H1 (cell line): Measurements from ENCODE around the gene REG4. TPM values are rescaled to one million over a fixed set of nuclear protein-coding genes. Genes with fewer than 3 reads are reported as not detected.

Experiments used
- CTCF ChIA-PET: fragments of 300-600 bp; sonication (Branson Sonifier 250); formaldehyde crosslinking; loops from one replicate; lab custom pipeline; 2021; ENCODE audit not compliant: partially characterized antibody; lab: Charles Lee
- POLR2A ChIA-PET: fragments of 300-600 bp; sonication (Branson Sonifier 250); formaldehyde crosslinking; loops from one replicate; lab custom pipeline; 2021; ENCODE audit warnings: inconsistent platforms; ENCODE audit not compliant: partially characterized antibody; lab: Charles Lee
- DNase-seq, 2 experiments: peaks; one replicate each; pipeline versions ENCODE4 v3.0.0 to v3.0.0-alpha.2; 2010 to 2022; ENCODE audit warnings: low spot score in 2 of 2, low read depth in 1 of 2, mixed read lengths in 1 of 2
- FAIRE-seq: peaks from 2 replicates; lab custom pipeline; 2011; peaks lifted over from hg19 to GRCh38; lab: Jason Lieb, UNC
- H2AFZ ChIP-seq: 2 replicates; pipeline ENCODE4 v1.8.1; 2012; ENCODE audit warnings: low read length, inconsistent platforms
- H2AK5ac ChIP-seq: 2 replicates; pipeline ENCODE4 v1.6.1; 2013; ENCODE audit warnings: low read depth, low read length
- H2BK120ac ChIP-seq: replicated peaks from 2 replicates; pipeline ENCODE3; 2013; ENCODE audit warnings: low read depth, low read length, inconsistent platforms
- H2BK12ac ChIP-seq: 2 replicates; pipeline ENCODE4 v1.6.1; 2013; ENCODE audit warnings: low read depth, low read length
- H2BK15ac ChIP-seq: 2 replicates; pipeline ENCODE4 v1.6.1; 2013; ENCODE audit warnings: low read length
- H2BK20ac ChIP-seq: 2 replicates; pipeline ENCODE4 v1.6.1; 2013; ENCODE audit warnings: low read length
- H2BK5ac ChIP-seq: 2 replicates; pipeline ENCODE4 v1.6.1; 2013; ENCODE audit warnings: low read depth, low read length
- H3K14ac ChIP-seq: 2 replicates; pipeline ENCODE4 v1.6.1; 2013; ENCODE audit warnings: inconsistent platforms; ENCODE audit not compliant: insufficient read length
- H3K18ac ChIP-seq: 2 replicates; pipeline ENCODE4 v1.6.1; 2013; ENCODE audit warnings: low read length; ENCODE audit errors: extremely low read depth
- H3K23ac ChIP-seq: 2 replicates; pipeline ENCODE4 v1.6.1; 2013; ENCODE audit warnings: inconsistent platforms; ENCODE audit not compliant: insufficient read length
- H3K23me2 ChIP-seq: 2 replicates; pipeline ENCODE4 v1.6.1; 2013; ENCODE audit warnings: low read depth, low read length
- H3K27ac ChIP-seq: 2 replicates; pipeline ENCODE4 v1.6.1; 2011; ENCODE audit warnings: low read depth, low read length, inconsistent platforms
- H3K27me3 ChIP-seq, 4 experiments: replicated peaks in 1 of 4; 1 replicate in 1 of 4; 2 replicates in 3 of 4; pipeline versions ENCODE4 v1.6.1 to v1.8.1; 2011 to 2013; ENCODE audit warnings: low read length in 3 of 4, mild to moderate bottlenecking in 3 of 4, inconsistent platforms in 2 of 4, mixed read lengths in 2 of 4, moderate library complexity in 1 of 4; ENCODE audit not compliant: control insufficient read depth in 3 of 4, insufficient read depth in 3 of 4; ENCODE audit errors: extremely low read depth in 1 of 4
- H3K36me3 ChIP-seq, 4 experiments: 2 replicates each; pipeline versions ENCODE4 v1.6.1 to v1.8.1; 2011 to 2013; ENCODE audit warnings: mild to moderate bottlenecking in 4 of 4, low read length in 3 of 4, moderate library complexity in 2 of 4, control low read depth in 1 of 4, inconsistent platforms in 1 of 4; ENCODE audit not compliant: insufficient read depth in 4 of 4, control insufficient read depth in 2 of 4
- H3K4ac ChIP-seq: replicated peaks from 2 replicates; pipeline ENCODE3; 2013; ENCODE audit warnings: low read length, low read depth, mixed read lengths, inconsistent platforms; ENCODE audit not compliant: insufficient read length
- H3K4me1 ChIP-seq, 4 experiments: replicated peaks in 1 of 4; 1 replicate in 1 of 4; 2 replicates in 3 of 4; pipeline versions ENCODE4 v1.6.1 to v1.8.1; 2011 to 2013; ENCODE audit warnings: low read length in 3 of 4, inconsistent platforms in 2 of 4, mixed read lengths in 1 of 4; ENCODE audit not compliant: insufficient read depth in 4 of 4, control insufficient read depth in 3 of 4
- H3K4me2 ChIP-seq, 2 experiments: 2 replicates each; pipeline versions ENCODE4 v1.6.1 to v1.8.1; 2011 to 2013; ENCODE audit warnings: low read depth in 2 of 2, low read length in 2 of 2, control low read depth in 1 of 2, inconsistent platforms in 1 of 2, mild to moderate bottlenecking in 1 of 2; ENCODE audit not compliant: insufficient read depth in 1 of 2
- H3K4me3 ChIP-seq, 4 experiments: fragments of 200-600, 300-600 bp in 1 of 4; sonication (generic), shearing (Covaris generic), sonication (Bioruptor Twin) in 1 of 4; 2 replicates each; pipeline versions ENCODE4 v1.5.1 to v1.8.1; 2011 to 2016; ENCODE audit warnings: low read length in 4 of 4, low read depth in 3 of 4, control low read depth in 2 of 4, inconsistent platforms in 2 of 4, mild to moderate bottlenecking in 2 of 4, mixed read lengths in 1 of 4, moderate library complexity in 1 of 4; ENCODE audit not compliant: insufficient read depth in 2 of 4; ENCODE audit errors: extremely low read depth in 1 of 4
- H3K56ac ChIP-seq: replicated peaks from 2 replicates; pipeline ENCODE3; 2013; ENCODE audit warnings: low read depth, mild to moderate bottlenecking, mixed read lengths, low read length, inconsistent platforms; ENCODE audit not compliant: insufficient read length
- H3K79me1 ChIP-seq: 2 replicates; pipeline ENCODE4 v1.6.1; 2013; ENCODE audit warnings: low read depth, low read length, control low read depth
- H3K79me2 ChIP-seq, 2 experiments: 2 replicates each; pipeline versions ENCODE4 v1.6.1 to v1.8.1; 2012 to 2013; ENCODE audit warnings: low read length in 2 of 2, mild to moderate bottlenecking in 2 of 2, inconsistent platforms in 1 of 2; ENCODE audit not compliant: insufficient read depth in 2 of 2, control insufficient read depth in 1 of 2
- H3K9ac ChIP-seq, 4 experiments: replicated peaks in 1 of 4; 1 replicate in 1 of 4; 2 replicates in 3 of 4; pipeline versions ENCODE4 v1.6.1 to v1.8.1; 2011 to 2013; ENCODE audit warnings: low read depth in 3 of 4, low read length in 3 of 4, control low read depth in 2 of 4, mild to moderate bottlenecking in 2 of 4, moderate library complexity in 2 of 4, inconsistent platforms in 1 of 4; ENCODE audit errors: extremely low read depth in 1 of 4
- H3K9me3 ChIP-seq, 2 experiments: 2 replicates each; pipeline versions ENCODE4 v1.6.1 to v1.8.1; 2012 to 2013; ENCODE audit warnings: mild to moderate bottlenecking in 2 of 2, moderate library complexity in 2 of 2, control low read depth in 1 of 2, inconsistent platforms in 1 of 2, low read depth in 1 of 2, low read length in 1 of 2, mixed read lengths in 1 of 2; ENCODE audit not compliant: insufficient read depth in 2 of 2
- H4K20me1 ChIP-seq, 2 experiments: replicated peaks in 1 of 2; 2 replicates each; pipeline versions ENCODE3 to v1.8.1; 2011 to 2013; ENCODE audit warnings: inconsistent platforms in 2 of 2, low read length in 2 of 2, mild to moderate bottlenecking in 1 of 2; ENCODE audit not compliant: insufficient read depth in 2 of 2, control insufficient read depth in 1 of 2
- H4K5ac ChIP-seq: 2 replicates; pipeline ENCODE4 v1.6.1; 2013; ENCODE audit warnings: low read length, low read depth, mixed read lengths, inconsistent platforms; ENCODE audit not compliant: insufficient read length
- H4K8ac ChIP-seq: 2 replicates; pipeline ENCODE4 v1.8.0; 2013; ENCODE audit warnings: mild to moderate bottlenecking, moderate library complexity, low read length, inconsistent platforms; ENCODE audit not compliant: insufficient read depth; ENCODE audit errors: extremely low read depth
- H4K91ac ChIP-seq: replicated peaks from 2 replicates; pipeline ENCODE3; 2013; ENCODE audit warnings: low read length, mixed read lengths, inconsistent platforms; ENCODE audit not compliant: insufficient read length
- SP1 ChIP-seq: IDR thresholded peaks from 2 replicates; pipeline ENCODE4 v1.6.1; 2011; ENCODE audit warnings: low read depth, low read length
- TBP ChIP-seq: IDR thresholded peaks from 2 replicates; pipeline ENCODE4 v1.6.1; 2011; ENCODE audit warnings: low read depth, low read length, improper control_type of control experiment
- WGBS, 2 experiments: shearing (Covaris generic) in 1 of 2; methylation state at CpG; one replicate each; pipeline versions ENCODE4 v1.1.6 to v1.1.7; 2013 to 2015; ENCODE audit warnings: low lambda C conversion rate in 2 of 2, mixed read lengths in 2 of 2, inconsistent platforms in 1 of 2, low coverage in 1 of 2, missing lambda C conversion rate in 1 of 2; ENCODE audit not compliant: insufficient replicate concordance in 2 of 2, insufficient coverage in 1 of 2, insufficient read length in 1 of 2; ENCODE audit errors: extremely low coverage in 1 of 2, missing lambda C conversion rate in 1 of 2; 5-methylcytosine and 5-hydroxymethylcytosine counted together
- polyA plus RNA-seq, 7 experiments: library from polyadenylated mRNA; depleted of rRNA in 3 of 7; stranded (reverse) in 5 of 7; unstranded in 2 of 7; fragments of >200 nt in 5 of 7; fragments of 200-250 nt in 2 of 7; gene quantifications; 1 replicate in 5 of 7; 2 replicates in 1 of 7; 4 replicates in 1 of 7; pipeline versions ENCODE4 v1.2.1 to v1.2.3, GENCODE V29; 2011 to 2013; ENCODE audit warnings: missing spikeins in 2 of 7, mixed read lengths in 2 of 7
- total RNA-seq: library from RNA; stranded (reverse); fragmentation: NEBNext Ultra II Directional; extraction: Animal tissue kit (Norgen Biotek cat#: 25700); gene quantifications from 2 replicates; pipeline ENCODE4 v1.2.1, GENCODE V29; 2021

Gene REG4
- total and polyA plus RNA-seq, 2 of the 8 experiments (the other 6 are each of a cell fraction or from before 2014, with no cell fraction given) = not detected

DNA sequence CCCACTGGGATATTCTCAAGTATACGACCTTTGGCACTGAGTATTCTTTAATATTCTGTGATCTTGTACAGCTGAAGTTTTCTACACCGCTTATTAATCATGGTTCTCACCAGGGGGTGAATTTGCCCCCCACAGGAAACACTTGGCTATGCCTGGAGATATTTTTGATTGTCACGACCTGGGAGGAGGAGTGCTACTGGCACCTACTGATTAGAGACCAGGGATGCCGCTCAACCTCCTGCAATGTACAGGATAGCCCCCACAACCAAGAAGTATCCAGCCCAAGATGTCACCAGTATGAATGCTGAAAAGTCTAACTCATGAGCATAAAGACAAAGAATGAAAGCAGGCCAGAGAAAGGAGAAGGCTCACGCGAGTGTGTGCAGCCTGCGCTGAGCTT is 13.7 kb downstream of the REG4 start:
- TF ChIP-seq SP1 (no peak), TBP (no peak)
- TF ChIP-seq, all 59 proteins: peak for 0

More for the DNA sequence above, 13.7 kb downstream of the REG4 start:
- 92% methylated on average over 7 of the region's 7 CpGs; no CpG with 5 or more reads in 1 of the 2 experiments for WGBS, 2 experiments
- Histone ChIP-seq H3K36me3 (no peaks in the 10 kb centered on the region), H3K4me2 (no peak overlapping the region), H3K56ac (no peak overlapping the region), H4K91ac (no peak overlapping the region), H3K4me3 (no peak overlapping the region), H2BK20ac (no peak overlapping the region), H2BK12ac (no peak overlapping the region), H3K9ac (no peak overlapping the region), H3K27me3 (no peaks in the 10 kb centered on the region; a peak in 1 of 7 replicates), H3K23ac (no peak overlapping the region), H3K14ac (no peak overlapping the region), H2BK5ac (no peak overlapping the region), H4K8ac (no peak overlapping the region), H2AFZ (no peak overlapping the region), H3K79me2 (no peaks in the 10 kb centered on the region), H3K4me1 (no peaks in the 10 kb centered on the region), H4K20me1 (no peaks in the 10 kb centered on the region), H4K5ac (no peak overlapping the region), H2AK5ac (no peak overlapping the region), H2BK120ac (no peak overlapping the region), H3K23me2 (no peaks in the 10 kb centered on the region; the same call in 1 of the 2 replicates), H2BK15ac (no peak overlapping the region), H3K18ac (no peak overlapping the region), H3K27ac (no peak overlapping the region), H3K4ac (no peak overlapping the region), H3K9me3 (no peaks in the 10 kb centered on the region), H3K79me1 (no peaks in the 10 kb centered on the region)
- POLR2A ChIA-PET = interaction anchor here (2.1 to 2.4 kb wide), 2 partner anchors 54 to 86 kb away, joined by 4 to 7 read pairs; partner anchors contain the start of gene PHGDH
- DNase-seq = peak in 1 of 2 experiments; percentile 14
- FAIRE-seq = no peak
- CTCF ChIA-PET = interaction anchor here (1.4 to 11.9 kb wide), 2 partner anchors 10 to 46 kb away, joined by 3 to 76 read pairs; partner anchors contain the start of gene REG4
